Left colon (tissue), 2 donors: ENCODE data around the gene LCN10. TPM values are rescaled to one million over a fixed set of nuclear protein-coding genes. Genes with fewer than 3 reads are reported as not detected.
A peak's percentile ranks its signal among the peaks of the same experiment; 100 is the strongest.

Experiments used
- ATAC-seq: fragments of 200-7000 bp; cut with Tn5 transposase; one replicate; pipeline ENCODE4 v1.9.1; 2020; ENCODE audit warnings: mild to moderate bottlenecking, moderate library complexity
- DNase-seq, 2 donors: peaks; one replicate each; pipeline ENCODE4 v3.0.0-alpha.2; 2020
- intact Hi-C, 2 donors: fragments of 100-400 bp; cut with DNase I in 1 of 2; cut with micrococcal nuclease in 1 of 2; formaldehyde crosslinking; loops; one replicate each; pipeline versions ENCODE4 v1.11.2 to v1.14.0; 2022; cut with DNase I, micrococcal nuclease
- total RNA-seq, 2 donors: library from RNA; stranded (reverse); fragmentation: NEBNext Ultra II Directional; extraction: Animal tissue kit (Norgen Biotek cat#: 25700); gene quantifications; one replicate each; pipeline ENCODE4 v1.2.1, GENCODE V29; 2021
- donor health status: DM: no; HTN: no; CAD: no.
- donor health status: DM: yes; HTN: yes; CAD: no.

The LCN10 gene
- total RNA-seq, 2 donors from 2014 or later, result 1.2 to 2.4 TPM

GRCh38 chr9:136696502-136696901 lies 46.2 kb downstream of the LCN10 start:
- DNase-seq (no peak), ATAC-seq (no peak)
- intact Hi-C loops, result no loop called here

GRCh38 chr9:136695955-136696354 lies 46.8 kb downstream of the LCN10 start:
- ATAC-seq (no peak), DNase-seq (peak in 1 of 2 donors; percentile 67)

GRCh38 chr9:136695435-136695895 lies 47.3 kb downstream of the LCN10 start:
- peak; percentile 52 for ATAC-seq
- intact Hi-C loops, result no loop called here
- DNase-seq, result peak; percentile 76 to 81

More at GRCh38 chr9:136695955-136696354, 46.8 kb downstream of the LCN10 start:
- intact Hi-C loops, result no loop called here

GRCh38 chr9:136694872-136695247 lies 47.9 kb downstream of the LCN10 start:
- ATAC-seq (no peak), DNase-seq (no peak)
- intact Hi-C loops, result no loop called here

- ATAC-seq (peak; percentile 59), DNase-seq (peak; percentile 73 to 86)
- intact Hi-C loops, result no loop called here
Measured at GRCh38 chr9:136694163-136694871, 48.4 kb downstream of the LCN10 start.

GRCh38 chr9:136693490-136694162 lies 49.1 kb downstream of the LCN10 start:
- DNase-seq (peak; percentile 83 to 92), ATAC-seq (peak; percentile 71)
- intact Hi-C loops, result no loop called here

- intact Hi-C loops, result no loop called here
- ATAC-seq (no peak), DNase-seq (no peak)
Measured at GRCh38 chr9:136693135-136693489, 49.6 kb downstream of the LCN10 start.

GRCh38 chr9:136692185-136693134 lies 50.3 kb downstream of the LCN10 start:
- ATAC-seq, result no peak
- DNase-seq, result no peak
- intact Hi-C loops, result no loop called here

GRCh38 chr9:136691316-136692184 lies 51.2 kb downstream of the LCN10 start:
- DNase-seq (no peak), ATAC-seq (no peak)
- intact Hi-C loops, result no loop called here

- intact Hi-C loops, result no loop called here
- ATAC-seq, result no peak
- DNase-seq, result peak in 1 of 2 donors; percentile 38
Measured at GRCh38 chr9:136690806-136691261, 51.9 kb downstream of the LCN10 start.

- DNase-seq, result peak in 1 of 2 donors; percentile 28
- intact Hi-C loops, result no loop called here
- ATAC-seq, result no peak
Measured at GRCh38 chr9:136690104-136690805, 52.5 kb downstream of the LCN10 start.

GRCh38 chr9:136689108-136689460 lies 53.7 kb downstream of the LCN10 start:
- intact Hi-C loops, result no loop called here
- DNase-seq (no peak), ATAC-seq (no peak)

GRCh38 chr9:136688274-136689107 lies 54.2 kb downstream of the LCN10 start:
- intact Hi-C loops, result no loop called here
- peak in 1 of 2 donors; percentile 27 for DNase-seq
- no peak for ATAC-seq
